Right lobe of liver (tissue), 6 donors: ENCODE data around the gene GCC1. TPM values are rescaled to one million over a fixed set of nuclear protein-coding genes. Genes with fewer than 3 reads are reported as not detected.
A peak's percentile ranks its signal among the peaks of the same experiment; 100 is the strongest.
"Not testable (repeated sequence)": the region's sequence is repeated elsewhere in the genome, so short reads cannot be mapped to it uniquely, and the experiment has no call there.

Experiments
- ATAC-seq, 4 donors: fragments of 200-7000 bp; cut with Tn5 transposase; one replicate each; pipeline ENCODE4 v1.9.1; 2020; ENCODE audit warnings: mild to moderate bottlenecking in 4 of 4, moderate library complexity in 4 of 4
- DNase-seq, 3 donors: peaks; one replicate each; pipeline ENCODE4 v3.0.0-alpha.2; 2020
- H3K27ac ChIP-seq, 3 donors: fragments of 200-600 bp; one replicate each; pipeline ENCODE4 v1.8.0; 2022
- H3K27me3 ChIP-seq, 2 donors: fragments of 200-600 bp; one replicate each; pipeline ENCODE4 v1.8.0; 2022
- H3K36me3 ChIP-seq, 4 donors: fragments of 200-600 bp; sonication (generic) in 1 of 4; one replicate each; pipeline versions ENCODE4 v1.5.1 to v1.8.0; 2017 to 2022; ENCODE audit warnings: control low read depth in 1 of 4
- H3K4me1 ChIP-seq, 4 donors: fragments of 200-600 bp; sonication (generic) in 1 of 4; one replicate each; pipeline versions ENCODE4 v1.5.1 to v1.8.0; 2017 to 2022; ENCODE audit warnings: control low read depth in 1 of 4
- H3K4me3 ChIP-seq, 3 donors: fragments of 200-600 bp; one replicate each; pipeline ENCODE4 v1.8.0; 2022
- H3K9me3 ChIP-seq, 4 donors: fragments of 200-600 bp; sonication (generic) in 1 of 4; one replicate each; pipeline versions ENCODE4 v1.5.1 to v1.8.0; 2017 to 2022; ENCODE audit warnings: control low read depth in 1 of 4
- CTCF ChIP-seq, 4 donors: fragments of 200-600 bp in 3 of 4; fragments of 450-650 bp in 1 of 4; IDR thresholded peaks; one replicate each; pipeline versions ENCODE4 v1.5.1 to v1.8.0; 2016 to 2022; ENCODE audit warnings: antibody characterized with exemption in 4 of 4, mild to moderate bottlenecking in 2 of 4
- POLR2A ChIP-seq: fragments of 450-650 bp; IDR thresholded peaks from one replicate; pipeline ENCODE4 v1.6.1; 2017; ENCODE audit warnings: antibody characterized with exemption, mild to moderate bottlenecking
- WGBS: methylation state at CpG from one replicate; pipeline ENCODE4 v1.1.6; 2018; ENCODE audit warnings: low coverage, low lambda C conversion rate; ENCODE audit not compliant: insufficient coverage; ENCODE audit errors: missing lambda C conversion rate; 5-methylcytosine and 5-hydroxymethylcytosine counted together
- intact Hi-C, 2 donors: fragments of 100-400 bp; cut with DNase I; formaldehyde crosslinking; loops; one replicate each; pipeline versions ENCODE4 v1.11.2 to v1.14.1; 2022
- total RNA-seq, 6 experiments: library from RNA; depleted of rRNA in 2 of 6; stranded (reverse); fragments of >200 nt in 2 of 6; fragmentation: NEBNext Ultra II Directional in 3 of 6; extraction: Animal tissue kit (Norgen Biotek cat#: 25700) in 3 of 6; gene quantifications; one replicate each; pipeline versions ENCODE4 v1.1.0 to v1.2.4, GENCODE V29; 2016 to 2023
- donor health status: DM: no; HTN: yes; CAD: no.
- donor health status: DM: no; HTN: no; CAD: no.
- donor health status: DM: no; HTN: no; CAD: no.
- donor health status: DM: no; HTN: yes; CAD: no.
- donor health status: DM: no; HTN: yes; CAD: no.

Gene GCC1
- total RNA-seq, 6 experiments from 2014 or later, result 9.4 to 11.7 (median 10.0) TPM

DNA sequence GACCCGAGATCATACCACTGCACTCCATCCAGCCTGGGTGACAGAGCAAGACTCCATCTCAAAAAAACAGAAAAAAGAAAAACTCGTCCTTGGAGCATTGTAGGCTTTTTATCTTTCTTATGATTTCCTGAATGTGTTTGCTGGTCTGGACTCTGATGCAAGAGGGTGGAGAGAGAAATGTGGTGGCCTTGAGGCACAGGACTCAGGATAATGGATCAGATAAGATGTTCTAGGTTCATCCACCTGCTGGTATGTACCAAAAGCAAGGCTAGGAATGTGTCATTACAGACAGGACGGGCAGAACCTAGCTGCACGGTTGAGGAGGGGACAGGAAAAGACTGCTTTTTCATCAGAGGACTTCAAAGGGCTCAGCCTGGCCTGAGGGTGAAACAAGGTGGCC, 33.5 kb downstream of the GCC1 start:
- H3K9me3 ChIP-seq, result no peaks in the 10 kb centered on the region
- no peaks in the 10 kb centered on the region for H3K27me3 ChIP-seq
- H3K36me3 ChIP-seq, result no peaks in the 10 kb centered on the region
- intact Hi-C loops, result no loop called here
- H3K4me3 ChIP-seq, result no peak overlapping the region
- H3K4me1 ChIP-seq, result no peaks in the 10 kb centered on the region
- 71% methylated on average over 4 of the region's 4 CpGs for WGBS
- H3K27ac ChIP-seq, result no peak overlapping the region
- TF ChIP-seq CTCF (IDR thresholded peaks at IDR 0.05), result no peak
- no peak for TF ChIP-seq POLR2A
- ATAC-seq (no peak), DNase-seq (no peak)

DNA sequence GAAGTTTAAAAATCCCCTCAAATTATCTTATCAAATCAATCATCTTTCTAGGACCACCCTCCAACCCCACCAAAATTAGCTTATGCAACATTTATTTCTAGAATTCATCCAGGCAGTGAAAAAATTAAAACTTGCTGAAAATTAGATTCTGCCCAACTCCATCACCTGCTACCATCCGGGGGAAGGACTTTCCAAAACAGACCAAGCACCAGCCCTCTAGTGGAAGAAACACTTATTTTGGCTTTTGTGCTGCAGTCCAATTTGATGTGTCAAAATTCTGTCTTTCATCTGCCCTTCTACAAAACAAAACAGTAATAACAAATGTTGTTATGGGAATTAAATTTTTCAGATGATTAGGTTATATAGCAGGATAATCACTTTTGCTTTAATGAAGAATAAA, 35.1 kb downstream of the GCC1 start:
- DNase-seq (no peak), ATAC-seq (no peak)
- Histone ChIP-seq H3K27me3 (no peaks in the 10 kb centered on the region), H3K9me3 (no peaks in the 10 kb centered on the region), H3K27ac (no peak overlapping the region), H3K4me3 (no peak overlapping the region), H3K4me1 (no peaks in the 10 kb centered on the region), H3K36me3 (no peaks in the 10 kb centered on the region)
- TF ChIP-seq POLR2A (no peak), CTCF (IDR thresholded peaks at IDR 0.05) (peak in 2 of 4 donors; percentile 17 to 20)
- intact Hi-C loops, result no loop called here
- WGBS, result 8% methylated on average over 1 of the region's 1 CpG

- no peak for TF ChIP-seq CTCF (IDR thresholded peaks at IDR 0.05)
- H3K27me3 ChIP-seq, result no peaks in the 10 kb centered on the region
- DNase-seq (no peak), ATAC-seq (no peak)
- intact Hi-C loops, result no loop called here
- H3K4me1 ChIP-seq, result no peaks in the 10 kb centered on the region
- no peaks in the 10 kb centered on the region for H3K9me3 ChIP-seq
- no peak overlapping the region for H3K27ac ChIP-seq
- no peak overlapping the region for H3K4me3 ChIP-seq
- no peaks in the 10 kb centered on the region for H3K36me3 ChIP-seq
- 78% methylated on average over 1 of the region's 1 CpG for WGBS
Observed at GRCh38 chr7:127546313-127546712, 39.1 kb downstream of the GCC1 start.

- DNase-seq (no peak), ATAC-seq (no peak)
- Histone ChIP-seq H3K36me3 (no peaks in the 10 kb centered on the region), H3K27me3 (no peaks in the 10 kb centered on the region), H3K27ac (no peak overlapping the region), H3K4me1 (peaks cover 0 to 5% (median 0%) of the 10 kb centered on the region in 4 donors), H3K9me3 (no peaks in the 10 kb centered on the region), H3K4me3 (no peak overlapping the region)
- TF ChIP-seq CTCF (IDR thresholded peaks at IDR 0.05), result no peak
- TF ChIP-seq POLR2A, result no peak
- 87% methylated on average over 4 of the region's 4 CpGs for WGBS
- intact Hi-C loops, result no loop called here
Observed at GRCh38 chr7:127541548-127541947, 43.8 kb downstream of the GCC1 start.

DNA sequence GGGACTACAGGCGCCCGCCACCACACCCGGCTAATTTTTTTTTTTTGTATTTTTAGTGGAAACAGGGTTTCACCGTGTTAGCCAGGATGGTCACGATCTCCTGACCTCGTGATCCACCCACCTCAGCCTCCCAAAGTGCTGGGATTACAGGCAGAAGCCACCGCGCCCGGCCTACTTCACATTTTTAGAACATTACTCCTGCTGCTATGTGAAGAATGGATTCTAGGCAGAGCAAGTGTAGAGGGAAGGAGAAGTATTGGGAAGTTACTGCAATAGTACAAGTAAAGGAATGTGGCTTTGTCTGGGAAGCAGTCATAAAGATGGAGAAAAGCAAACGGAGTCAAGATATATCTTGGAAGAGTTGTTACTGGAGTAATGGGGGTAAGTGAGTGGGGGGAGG, 44.9 kb downstream of the GCC1 start:
- H3K4me3 ChIP-seq, ATAC-seq, intact Hi-C loops, H3K36me3 ChIP-seq, H3K9me3 ChIP-seq, H3K27me3 ChIP-seq, H3K27ac ChIP-seq, H3K4me1 ChIP-seq, DNase-seq: not testable (repeated sequence)
- WGBS, result 78% methylated on average over 6 of the region's 10 CpGs
